ENCODE data around the gene ZCCHC18.

- TF ChIP-seq POLR2AphosphoS5 (IDR thresholded peaks at IDR 0.05; ENCODE audit: insufficient read depth, low read depth, low read length) (no peak), MAX (IDR thresholded peaks at IDR 0.05; ENCODE audit: insufficient read depth, insufficient read length) (no peak), MYC (IDR thresholded peaks at IDR 0.05; ENCODE audit: low read depth, low read length) (no peak), CTCF (IDR thresholded peaks at IDR 0.05; ENCODE audit: extremely low read depth in 1 of 2, insufficient read depth in 1 of 2, low read depth in 1 of 2, low read length in 2 of 2) (no peak), POLR2A (IDR thresholded peaks at IDR 0.05; ENCODE audit: low read depth, low read length) (no peak), EZH2 (IDR thresholded peaks at IDR 0.05; ENCODE audit: borderline replicate concordance, low read depth, low read length, severe bottlenecking) (no peak), JUN (IDR thresholded peaks at IDR 0.05; ENCODE audit: borderline replicate concordance, insufficient read depth, insufficient read length, low read depth) (no peak), FOS (IDR thresholded peaks at IDR 0.05; ENCODE audit: borderline replicate concordance, insufficient read depth, low read length) (no peak)
These were observed 6.4 kb downstream of the ZCCHC18 start for GRCh38 chrX:104118765-104119164.

All from endothelial cell of umbilical vein (primary cell).